Measurements from ENCODE around the gene S1PR4. TPM values are rescaled to one million over a fixed set of nuclear protein-coding genes. Genes with fewer than 3 reads are reported as not detected.
"Not testable (repeated sequence)": the region's sequence is repeated elsewhere in the genome, so short reads cannot be mapped to it uniquely, and the experiment has no call there.

Gene S1PR4
- total RNA-seq, 1 experiment from 2014 or later = not detected

DNA sequence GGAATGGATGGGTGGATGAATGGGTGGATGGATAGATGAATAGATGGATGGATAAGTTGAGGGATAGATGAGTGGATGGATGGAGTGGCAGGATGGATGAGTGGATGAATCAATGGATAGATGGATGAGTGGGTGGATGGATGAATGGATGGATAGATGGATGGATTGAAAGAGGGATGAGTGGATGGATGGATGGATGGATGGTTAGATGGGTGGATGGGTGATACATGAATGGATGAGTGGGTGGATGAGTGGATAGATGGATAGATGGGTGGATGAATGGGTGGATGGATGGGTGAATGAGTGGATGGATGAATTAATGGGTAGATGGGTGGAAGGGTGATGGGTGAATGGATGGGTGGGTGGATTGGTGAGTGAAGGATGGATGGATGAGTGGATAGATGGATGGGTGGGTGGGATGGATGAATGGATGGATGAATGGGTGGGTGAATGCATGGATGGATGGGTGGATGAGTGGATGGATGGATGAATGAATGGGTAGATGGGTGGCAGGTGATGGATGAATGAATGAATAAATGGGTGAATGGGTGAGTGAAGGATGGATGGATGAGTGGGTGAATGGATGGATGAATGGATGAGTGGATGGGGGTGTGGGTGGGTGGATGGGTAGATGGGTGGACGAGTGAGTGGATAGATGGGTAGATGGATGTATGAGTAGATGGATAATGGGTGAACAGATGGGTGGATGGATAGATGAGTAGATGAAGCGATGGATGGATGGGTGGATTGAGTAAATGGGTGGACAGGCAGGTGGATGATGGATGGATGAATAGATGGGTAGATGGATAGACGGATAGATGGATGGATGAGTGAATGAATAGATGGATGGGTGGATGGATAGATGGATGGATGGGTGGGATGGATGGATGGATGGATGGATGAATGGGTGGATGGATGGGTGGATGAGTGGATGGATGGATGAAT is 25.0 kb upstream of the S1PR4 start:
- H3K36me3 Mint-ChIP-seq (ENCODE audit: insufficient read depth, unreplicated experiment) = no peaks in the 10 kb centered on the region
- Histone ChIP-seq H3K9me3 (no peaks in the 10 kb centered on the region), H3K27me3 (replicated peaks; ENCODE audit: control insufficient read depth, insufficient read depth, low read length) (no peaks in the 10 kb centered on the region), H3K4me3 (ENCODE audit: low read depth, low read length) (no peak overlapping the region), H3K36me3 (ENCODE audit: control insufficient read depth, insufficient read depth, low read length) (no peaks in the 10 kb centered on the region), H3K4me1 (no peaks in the 10 kb centered on the region)
- no peak overlapping the region for H3K4me3 Mint-ChIP-seq (ENCODE audit: unreplicated experiment)
- TF ChIP-seq, protein P1, sequence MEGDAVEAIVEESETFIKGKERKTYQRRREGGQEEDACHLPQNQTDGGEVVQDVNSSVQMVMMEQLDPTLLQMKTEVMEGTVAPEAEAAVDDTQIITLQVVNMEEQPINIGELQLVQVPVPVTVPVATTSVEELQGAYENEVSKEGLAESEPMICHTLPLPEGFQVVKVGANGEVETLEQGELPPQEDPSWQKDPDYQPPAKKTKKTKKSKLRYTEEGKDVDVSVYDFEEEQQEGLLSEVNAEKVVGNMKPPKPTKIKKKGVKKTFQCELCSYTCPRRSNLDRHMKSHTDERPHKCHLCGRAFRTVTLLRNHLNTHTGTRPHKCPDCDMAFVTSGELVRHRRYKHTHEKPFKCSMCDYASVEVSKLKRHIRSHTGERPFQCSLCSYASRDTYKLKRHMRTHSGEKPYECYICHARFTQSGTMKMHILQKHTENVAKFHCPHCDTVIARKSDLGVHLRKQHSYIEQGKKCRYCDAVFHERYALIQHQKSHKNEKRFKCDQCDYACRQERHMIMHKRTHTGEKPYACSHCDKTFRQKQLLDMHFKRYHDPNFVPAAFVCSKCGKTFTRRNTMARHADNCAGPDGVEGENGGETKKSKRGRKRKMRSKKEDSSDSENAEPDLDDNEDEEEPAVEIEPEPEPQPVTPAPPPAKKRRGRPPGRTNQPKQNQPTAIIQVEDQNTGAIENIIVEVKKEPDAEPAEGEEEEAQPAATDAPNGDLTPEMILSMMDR (IDR thresholded peaks at IDR 0.05; ENCODE audit: insufficient read depth in 1 of 2, low read depth in 1 of 2, low read length in 1 of 2, severe bottlenecking in 1 of 2, unreplicated experiment in 1 of 2) = no peak
- CTCF ChIA-PET = no interaction called here
- peaks cover 7% of the 10 kb centered on the region for H3K27me3 Mint-ChIP-seq (ENCODE audit: insufficient read depth, unreplicated experiment)
- intact Hi-C loops (cut with micrococcal nuclease; ENCODE audit: unreplicated experiment) = no loop called here
- H3K9me3 Mint-ChIP-seq (ENCODE audit: unreplicated experiment) = no peaks in the 10 kb centered on the region
- DNase-seq = no peak
- POLR2A ChIA-PET = no interaction called here
- BruUV-seq (replicated peaks) = no TSS peak
- H3K27ac Mint-ChIP-seq (ENCODE audit: unreplicated experiment) = no peak overlapping the region
- H3K4me1 Mint-ChIP-seq (ENCODE audit: low read depth, unreplicated experiment) = no peaks in the 10 kb centered on the region

DNA sequence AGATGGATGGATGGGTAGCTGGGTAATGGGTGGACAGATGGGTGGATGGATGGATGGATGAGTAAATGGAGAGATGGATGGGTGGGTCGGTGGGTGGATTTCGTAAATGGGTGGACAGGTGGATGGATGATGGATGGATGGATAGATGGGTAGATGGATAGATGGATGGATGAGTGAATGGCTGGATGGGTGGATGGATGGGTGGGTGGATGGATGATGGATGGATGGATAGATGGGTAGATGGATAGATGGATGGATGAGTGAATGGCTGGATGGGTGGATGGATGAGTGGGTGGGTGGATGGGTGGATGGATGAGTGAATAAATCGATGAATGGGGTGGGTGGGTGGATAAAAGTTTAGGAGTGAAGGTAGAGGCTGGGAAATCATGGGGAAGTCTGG is 24.1 kb upstream of the S1PR4 start:
- H3K4me3 ChIP-seq (ENCODE audit: low read depth, low read length); H3K27me3 ChIP-seq (replicated peaks; ENCODE audit: control insufficient read depth, insufficient read depth, low read length); H3K9me3 Mint-ChIP-seq (ENCODE audit: unreplicated experiment); H3K36me3 ChIP-seq (ENCODE audit: control insufficient read depth, insufficient read depth, low read length); H3K4me3 Mint-ChIP-seq (ENCODE audit: unreplicated experiment); H3K4me1 Mint-ChIP-seq (ENCODE audit: low read depth, unreplicated experiment); H3K4me1 ChIP-seq; H3K9me3 ChIP-seq; CTCF ChIA-PET; intact Hi-C loops (cut with micrococcal nuclease; ENCODE audit: unreplicated experiment); H3K36me3 Mint-ChIP-seq (ENCODE audit: insufficient read depth, unreplicated experiment); POLR2A ChIA-PET; BruUV-seq (replicated peaks); H3K27me3 Mint-ChIP-seq (ENCODE audit: insufficient read depth, unreplicated experiment); DNase-seq; H3K27ac Mint-ChIP-seq (ENCODE audit: unreplicated experiment): not testable (repeated sequence)

DNA sequence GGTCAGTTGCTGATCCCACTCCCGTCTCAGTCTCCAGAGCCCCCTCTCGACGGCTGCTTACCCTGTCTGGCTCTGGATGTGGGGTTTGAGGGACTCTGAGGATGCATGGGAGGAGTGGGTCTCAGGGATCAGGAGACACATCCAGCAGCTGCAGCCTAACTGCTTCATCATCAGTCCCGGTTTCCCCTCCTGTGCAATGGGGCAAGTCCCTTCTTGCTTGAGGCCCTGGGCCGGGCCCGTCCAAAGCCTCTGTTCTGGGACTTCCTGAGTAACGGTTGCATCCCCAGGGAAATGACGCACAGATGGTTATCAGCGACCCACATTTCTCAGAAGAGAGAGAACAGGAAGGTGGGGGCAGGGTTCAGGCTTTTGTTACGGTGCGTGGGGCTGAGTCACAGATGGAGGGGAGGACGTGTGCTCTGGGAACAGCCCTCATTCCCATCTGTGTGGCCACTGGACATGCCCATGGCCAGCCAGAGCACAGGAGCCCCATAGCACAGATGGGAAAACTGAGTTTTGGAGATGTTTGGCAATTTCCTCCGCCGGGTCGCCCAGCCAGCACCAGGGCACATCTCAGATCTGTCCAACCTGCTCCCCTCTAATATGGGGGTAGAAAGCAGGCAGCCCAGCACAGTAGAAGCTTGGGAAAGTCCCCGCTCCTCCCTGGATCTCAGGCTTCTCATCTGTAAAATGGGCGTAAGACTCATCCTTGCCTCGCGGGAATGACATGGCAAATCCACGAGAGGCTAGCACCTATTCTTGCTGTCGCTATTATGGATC is 23.4 kb upstream of the S1PR4 start:
- TF ChIP-seq, protein P1 (IDR thresholded peaks at IDR 0.05; ENCODE audit: insufficient read depth in 1 of 2, low read depth in 1 of 2, low read length in 1 of 2, severe bottlenecking in 1 of 2, unreplicated experiment in 1 of 2) = no peak
- Mint-ChIP-seq H3K36me3 (ENCODE audit: insufficient read depth, unreplicated experiment) (no peaks in the 10 kb centered on the region), H3K27me3 (ENCODE audit: insufficient read depth, unreplicated experiment) (no peaks in the 10 kb centered on the region), H3K4me1 (ENCODE audit: low read depth, unreplicated experiment) (no peaks in the 10 kb centered on the region), H3K4me3 (ENCODE audit: unreplicated experiment) (no peak overlapping the region), H3K9me3 (ENCODE audit: unreplicated experiment) (peaks cover 4% of the 10 kb centered on the region), H3K27ac (ENCODE audit: unreplicated experiment) (no peak overlapping the region)
- Histone ChIP-seq H3K4me3 (ENCODE audit: low read depth, low read length) (no peak overlapping the region), H3K9me3 (no peaks in the 10 kb centered on the region), H3K27me3 (replicated peaks; ENCODE audit: control insufficient read depth, insufficient read depth, low read length) (no peaks in the 10 kb centered on the region), H3K36me3 (ENCODE audit: control insufficient read depth, insufficient read depth, low read length) (no peaks in the 10 kb centered on the region), H3K4me1 (no peaks in the 10 kb centered on the region)
- CTCF ChIA-PET = no interaction called here
- intact Hi-C loops (cut with micrococcal nuclease; ENCODE audit: unreplicated experiment) = no loop called here
- no TSS peak for BruUV-seq (replicated peaks)
- POLR2A ChIA-PET = no interaction called here
- no peak for DNase-seq
